GM12801 (cell line): Measurements from ENCODE around the gene COL5A2.

Experiments
- CTCF ChIP-seq: IDR thresholded peaks from one replicate; pipeline ENCODE4 v1.5.1; 2011; ENCODE audit warnings: control low read depth; ENCODE audit not compliant: insufficient read length; ENCODE audit errors: extremely low read depth

COL5A2 gene

GRCh38 chr2:189049709-189050164, 129.8 kb downstream of the COL5A2 start:
- no peak for TF ChIP-seq CTCF

GRCh38 chr2:189048189-189048588, 131.4 kb downstream of the COL5A2 start:
- no peak for TF ChIP-seq CTCF

GRCh38 chr2:189047171-189047888, 132.2 kb downstream of the COL5A2 start:
- no peak for TF ChIP-seq CTCF

- no peak for TF ChIP-seq CTCF
Measured at GRCh38 chr2:189046320-189046719, 133.2 kb downstream of the COL5A2 start.

- no peak for TF ChIP-seq CTCF
Measured at GRCh38 chr2:189045836-189046235, 133.7 kb downstream of the COL5A2 start.

- TF ChIP-seq CTCF, result no peak
Measured at GRCh38 chr2:189037518-189037917, 142.0 kb downstream of the COL5A2 start.

GRCh38 chr2:189024901-189025618, 154.5 kb downstream of the COL5A2 start:
- TF ChIP-seq CTCF, result no peak
